Neural cell (in vitro differentiated cells): ENCODE results near the gene CYB5R3.
"Not testable (repeated sequence)": the region's sequence is repeated elsewhere in the genome, so short reads cannot be mapped to it uniquely, and the experiment has no call there.

Experiments used
- CTCF ChIP-seq: fragments of 450-650 bp; IDR thresholded peaks from 2 replicates; pipeline ENCODE4 v1.5.1; 2014; ENCODE audit warnings: antibody characterized with exemption, mild to moderate bottlenecking, moderate library complexity; ENCODE audit not compliant: poor library complexity, severe bottlenecking
- EP300 ChIP-seq: fragments of 450-650 bp; conservative IDR thresholded peaks from 2 replicates; pipeline ENCODE4 v1.6.1; 2014; ENCODE audit warnings: antibody characterized with exemption, mild to moderate bottlenecking, moderate library complexity; ENCODE audit not compliant: poor library complexity, severe bottlenecking
- EZH2 ChIP-seq: fragments of 200-600, 300-800 bp; shearing (Covaris generic), sonication (generic); IDR thresholded peaks from 2 replicates; pipeline ENCODE4 v1.6.1; 2014; ENCODE audit warnings: antibody characterized with exemption, low read length, borderline replicate concordance, mild to moderate bottlenecking; ENCODE audit not compliant: insufficient read depth, poor library complexity, severe bottlenecking
- RAD21 ChIP-seq: fragments of 450-650 bp; conservative IDR thresholded peaks from 2 replicates; pipeline ENCODE4 v1.6.1; 2014; ENCODE audit warnings: antibody characterized with exemption, mild to moderate bottlenecking, moderate library complexity
- TAF1 ChIP-seq: IDR thresholded peaks from 2 replicates; pipeline ENCODE4 v1.6.1; 2012; ENCODE audit warnings: low read depth

DNA sequence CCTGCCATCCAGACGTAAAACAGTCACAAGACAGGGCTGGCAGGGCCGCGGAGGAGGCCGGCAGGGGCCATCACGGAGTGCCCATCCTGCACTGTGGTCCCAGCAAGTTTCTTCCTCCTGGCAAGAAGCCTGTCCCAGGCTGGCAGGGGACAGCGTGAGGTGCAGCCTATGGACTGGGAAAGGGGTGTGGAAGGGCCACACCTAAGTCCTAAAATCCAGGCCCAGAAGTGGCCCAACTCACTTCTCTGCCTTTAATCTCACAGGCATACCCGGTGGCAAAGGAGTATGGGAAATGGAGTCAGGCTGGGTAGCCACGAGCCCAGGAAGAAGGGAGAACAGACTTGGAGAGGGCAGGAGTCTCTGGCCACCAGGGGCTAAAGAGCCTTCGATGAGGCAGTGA lies 78.6 kb downstream of the CYB5R3 start:
- TF ChIP-seq CTCF, EP300, RAD21, EZH2, TAF1: not testable (repeated sequence)
